GM21367 (cell line): ENCODE results near the gene GRID2.

Experiments
- ATAC-seq: cut with Tn5 transposase; IDR thresholded peaks from one replicate; pipeline ENCODE4 v1.9.1; 2021; ENCODE audit not compliant: unreplicated experiment

The GRID2 gene

DNA sequence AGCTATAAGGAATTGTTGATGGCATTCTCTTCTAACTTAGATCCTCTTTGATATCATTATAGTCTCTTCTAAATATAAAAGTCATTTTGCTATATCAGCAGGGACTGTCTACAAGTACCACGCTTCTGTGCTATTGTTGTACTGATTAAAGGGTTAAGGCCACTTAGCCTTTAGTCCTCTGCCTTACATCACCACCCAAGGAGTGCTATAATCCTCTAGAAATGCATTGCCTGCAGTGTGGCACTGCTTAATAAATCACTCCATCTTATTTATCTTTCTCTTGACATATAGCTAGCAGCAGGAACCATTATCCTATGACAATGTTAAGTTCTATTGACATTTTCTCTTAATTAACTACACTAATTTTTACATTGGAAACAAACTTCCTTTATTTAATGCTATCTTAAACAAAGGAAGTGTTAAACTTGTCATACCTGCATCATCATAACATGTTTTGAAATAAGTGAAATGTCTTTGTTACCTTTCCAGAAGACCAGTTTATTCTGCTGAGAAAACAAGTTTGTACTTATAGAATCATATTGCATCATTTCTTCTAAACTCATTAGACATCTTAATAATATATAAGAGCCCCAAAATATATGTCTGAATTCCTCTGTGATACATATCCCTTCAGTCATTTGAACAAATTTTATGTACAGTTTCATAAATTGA is 1163.9 kb downstream of the GRID2 start:
- no peak for ATAC-seq

DNA sequence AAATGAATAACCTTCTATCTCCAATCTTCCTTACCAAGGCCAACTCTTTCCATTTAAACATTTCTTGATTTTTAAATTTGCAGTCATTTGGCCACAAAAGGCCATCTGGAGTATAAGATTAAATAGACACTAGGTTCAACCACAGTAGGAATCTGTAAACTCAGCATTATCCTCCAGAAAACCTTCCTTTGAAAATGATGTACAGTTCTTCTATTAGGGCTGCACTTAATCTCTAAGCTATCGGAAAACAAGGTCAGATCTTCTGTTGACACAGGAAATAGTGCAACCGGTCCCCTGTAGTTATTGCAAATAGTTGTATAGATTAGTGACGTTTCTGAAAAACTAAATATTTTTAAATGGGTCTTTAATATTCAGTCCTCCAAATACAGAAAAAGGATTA is 1165.8 kb downstream of the GRID2 start:
- no peak for ATAC-seq

DNA sequence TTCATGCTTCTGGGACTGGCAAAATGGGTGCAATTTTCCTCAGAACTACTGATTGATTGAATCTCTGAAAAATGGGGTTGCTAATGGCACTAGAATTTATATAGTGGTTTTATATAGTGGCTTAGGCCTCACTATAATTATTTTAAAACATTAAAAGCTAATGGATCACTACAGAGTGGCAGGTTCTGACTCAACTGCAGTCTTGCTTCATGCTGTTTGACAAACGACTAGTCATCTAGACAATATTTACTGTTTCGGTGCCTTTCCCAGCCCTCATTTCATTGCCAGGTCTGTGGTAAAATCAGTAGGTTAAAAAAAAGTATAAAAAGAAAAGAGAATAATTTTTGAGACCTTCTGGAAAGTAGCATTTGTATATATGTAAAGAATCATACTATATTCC is 1172.0 kb downstream of the GRID2 start:
- ATAC-seq, result no peak

DNA sequence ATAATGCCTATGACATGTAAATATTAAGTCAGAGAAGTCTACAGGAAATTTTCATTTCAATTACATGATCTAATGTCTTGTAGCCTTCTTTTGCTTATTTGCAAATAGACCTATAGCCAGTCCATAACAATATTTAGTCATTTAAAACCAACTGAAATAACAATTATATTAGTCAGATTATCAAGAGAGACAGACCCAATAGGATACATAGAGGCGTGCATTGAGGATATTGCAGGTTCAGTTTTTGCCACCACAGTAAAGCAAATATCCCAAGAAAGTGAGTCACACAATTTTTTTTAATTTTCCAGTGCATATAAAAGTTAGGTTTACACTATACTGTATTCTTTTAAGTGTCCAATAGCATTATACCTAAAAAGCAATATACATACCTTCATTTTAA is 1175.0 kb downstream of the GRID2 start:
- ATAC-seq, result no peak

DNA sequence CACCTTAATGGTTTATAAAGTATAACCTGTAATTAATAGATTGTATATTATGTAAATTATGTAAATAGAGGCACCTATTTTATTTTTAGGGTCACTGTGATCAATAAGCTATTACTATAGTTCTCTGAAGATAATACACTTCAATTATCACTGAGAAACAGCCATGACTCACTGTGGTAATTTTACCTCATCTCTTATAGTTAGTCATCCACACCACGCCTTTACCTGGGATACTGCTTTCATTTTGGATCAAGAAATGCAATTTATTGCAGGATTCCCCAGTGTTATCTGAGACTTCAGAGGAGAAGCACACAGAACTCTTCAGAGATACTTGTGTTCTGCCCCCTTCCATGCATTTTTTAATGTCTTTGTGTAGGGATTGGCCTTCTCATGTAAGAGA is 1176.7 kb downstream of the GRID2 start:
- ATAC-seq, result no peak

DNA sequence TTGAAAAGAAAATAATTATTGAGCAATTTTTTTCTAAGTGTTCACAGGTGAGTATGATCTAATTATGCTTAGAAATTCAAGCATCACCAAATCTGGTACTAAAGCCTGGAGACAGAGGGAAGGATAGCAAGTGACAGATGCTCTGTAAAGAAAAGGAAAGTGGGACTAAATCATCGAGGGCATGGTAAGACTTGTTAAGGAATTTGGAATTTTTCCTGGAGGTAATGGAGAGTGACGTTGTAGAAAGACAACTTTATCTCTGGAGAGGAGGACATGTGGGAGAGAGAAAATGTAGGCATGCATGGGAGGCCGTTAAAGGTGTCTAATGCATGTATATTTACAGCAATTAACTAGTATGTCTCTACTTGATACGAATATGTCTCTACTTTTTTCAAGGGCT is 1191.6 kb downstream of the GRID2 start:
- no peak for ATAC-seq

DNA sequence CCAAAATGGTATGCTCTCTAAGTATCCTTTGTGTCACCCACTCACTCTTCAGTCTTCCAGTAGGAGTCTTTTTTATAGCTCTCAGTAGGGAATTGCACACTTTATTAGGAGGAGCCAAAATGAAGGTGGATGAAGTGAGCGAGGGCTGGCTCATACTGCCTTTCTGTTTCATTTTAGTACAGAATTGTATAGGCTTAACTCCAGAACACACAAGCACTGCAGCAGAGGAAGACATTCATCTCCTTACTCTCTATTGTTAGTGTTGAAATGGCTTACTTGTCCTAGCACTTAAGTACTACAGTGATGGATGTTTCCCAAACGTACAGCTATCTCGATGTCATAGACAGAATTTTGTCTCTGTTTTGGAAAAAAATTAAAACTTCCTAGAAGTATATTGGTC is 1197.5 kb downstream of the GRID2 start:
- no peak for ATAC-seq

DNA sequence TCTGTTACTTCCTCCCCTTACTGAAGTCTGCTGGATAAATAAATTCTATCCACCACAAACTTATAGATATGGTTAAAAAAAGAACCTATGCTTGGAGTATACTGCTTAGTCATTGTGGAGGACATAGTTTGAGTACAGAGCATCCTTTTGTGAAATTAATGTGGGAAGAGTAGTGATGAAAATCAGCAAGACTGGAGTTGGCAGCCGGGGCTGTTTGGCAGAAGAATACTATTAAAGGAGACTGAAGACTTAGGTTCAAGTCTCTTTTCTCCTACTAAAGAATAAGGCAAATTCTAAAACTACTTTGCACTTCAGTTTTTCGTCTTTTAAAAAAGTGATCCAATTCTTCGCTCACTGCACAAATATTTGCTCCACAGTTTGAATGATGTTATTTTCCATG is 1198.2 kb downstream of the GRID2 start:
- ATAC-seq, result no peak

DNA sequence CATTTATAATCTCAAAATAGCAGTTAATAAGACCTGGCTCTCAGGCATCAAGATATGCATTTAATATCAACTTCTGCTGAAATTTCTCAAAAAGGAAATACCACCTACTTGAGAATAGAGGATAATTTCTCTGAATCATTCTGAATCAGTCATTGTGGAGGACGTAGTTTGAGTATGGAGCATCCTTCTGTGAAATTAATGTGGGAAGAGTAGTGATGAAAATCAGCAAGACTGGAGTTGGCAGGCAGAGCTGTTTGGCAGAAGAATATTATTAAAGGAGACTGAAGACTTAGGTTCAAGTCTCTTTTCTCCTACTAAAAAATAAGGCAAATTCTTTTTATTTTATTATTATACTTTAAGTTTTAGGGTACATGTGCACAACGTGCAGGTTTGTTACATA is 1199.2 kb downstream of the GRID2 start:
- no peak for ATAC-seq

DNA sequence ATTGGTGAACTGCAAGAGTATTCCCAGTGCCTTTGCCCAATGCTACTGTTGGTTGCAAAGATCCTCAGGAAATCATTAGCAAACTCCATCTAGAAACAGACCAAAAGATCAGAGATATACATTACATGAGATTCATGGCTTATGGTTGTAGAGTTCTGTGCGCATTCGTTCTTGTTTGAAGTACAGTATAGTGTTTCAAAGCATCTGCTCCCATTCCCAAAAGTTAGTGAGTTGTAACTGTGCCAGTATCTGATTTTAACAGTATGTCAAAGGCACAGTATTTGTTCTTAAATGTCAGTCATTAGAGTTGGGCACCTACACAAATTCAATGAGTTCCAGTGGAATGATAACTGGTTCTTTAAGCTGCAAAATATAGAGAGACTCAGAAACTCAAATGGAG is 1210.1 kb downstream of the GRID2 start:
- no peak for ATAC-seq

DNA sequence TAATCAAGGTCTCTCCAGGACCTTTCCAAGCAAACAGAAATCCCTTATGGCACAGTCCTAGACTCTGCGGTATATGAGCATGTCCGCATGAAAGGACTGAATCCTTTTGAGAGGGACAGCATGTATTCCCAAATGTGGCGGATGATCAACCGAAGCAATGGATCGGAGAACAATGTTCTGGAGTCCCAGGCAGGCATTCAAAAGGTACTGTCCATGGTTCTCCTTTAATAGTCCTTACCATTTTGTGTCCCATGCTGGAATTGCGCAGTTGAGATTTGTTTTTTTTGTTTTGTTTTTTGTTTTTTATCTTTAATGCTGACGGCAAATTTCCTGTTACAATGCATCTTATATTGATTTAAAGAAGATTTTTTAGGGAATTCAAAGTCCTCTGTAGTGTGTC is 1211.4 kb downstream of the GRID2 start:
- ATAC-seq, result no peak

DNA sequence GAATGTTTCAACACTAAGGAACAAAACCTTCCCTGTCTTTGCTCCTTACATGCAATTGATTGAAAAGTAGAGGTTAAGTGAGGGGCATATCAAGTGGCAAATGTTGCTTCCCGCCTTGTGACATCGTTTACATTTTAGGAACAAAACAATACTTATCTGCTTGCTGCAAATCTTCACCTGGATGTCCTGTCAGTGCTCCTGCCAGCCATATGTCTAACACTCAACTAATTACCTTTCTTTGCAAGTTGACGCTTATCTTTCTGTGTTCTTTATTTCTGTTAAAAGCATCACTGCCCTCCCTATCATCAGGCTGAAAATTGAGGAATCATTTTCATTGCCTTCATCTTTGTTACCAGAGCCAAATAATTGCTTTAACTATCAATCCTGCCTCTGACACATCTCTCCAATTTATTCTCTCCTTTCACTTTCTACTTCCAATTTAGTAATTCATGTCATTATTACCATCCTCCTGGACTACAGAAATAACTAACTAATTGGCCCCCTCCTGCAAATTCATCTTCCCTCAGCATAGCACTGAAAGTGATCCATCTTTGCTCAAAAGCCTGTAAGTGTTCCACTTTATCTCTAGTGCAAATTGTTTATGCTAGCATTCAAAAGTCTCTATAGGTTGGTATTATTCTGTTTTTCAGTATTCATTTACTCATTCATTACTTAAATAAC is 1226.1 kb downstream of the GRID2 start:
- ATAC-seq, result no peak

DNA sequence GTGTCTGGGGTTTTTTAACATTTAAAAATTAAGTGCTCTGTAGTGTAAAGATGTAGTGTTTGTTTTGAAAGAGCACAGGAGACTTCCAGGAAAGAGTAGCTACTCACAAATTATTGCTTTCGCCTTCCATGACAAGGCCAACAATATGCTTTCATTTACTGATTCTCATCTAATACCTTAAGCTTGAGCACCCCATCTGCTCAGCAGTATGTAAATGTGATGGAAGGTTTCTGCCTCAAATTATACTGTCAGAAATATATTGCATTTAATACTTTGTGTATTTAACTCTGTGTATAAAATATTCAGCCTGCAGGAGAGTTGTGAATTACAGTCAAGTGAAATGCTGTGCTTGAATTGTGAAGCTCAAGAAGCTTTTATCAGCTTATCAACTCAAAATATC is 1228.5 kb downstream of the GRID2 start:
- ATAC-seq, result no peak

DNA sequence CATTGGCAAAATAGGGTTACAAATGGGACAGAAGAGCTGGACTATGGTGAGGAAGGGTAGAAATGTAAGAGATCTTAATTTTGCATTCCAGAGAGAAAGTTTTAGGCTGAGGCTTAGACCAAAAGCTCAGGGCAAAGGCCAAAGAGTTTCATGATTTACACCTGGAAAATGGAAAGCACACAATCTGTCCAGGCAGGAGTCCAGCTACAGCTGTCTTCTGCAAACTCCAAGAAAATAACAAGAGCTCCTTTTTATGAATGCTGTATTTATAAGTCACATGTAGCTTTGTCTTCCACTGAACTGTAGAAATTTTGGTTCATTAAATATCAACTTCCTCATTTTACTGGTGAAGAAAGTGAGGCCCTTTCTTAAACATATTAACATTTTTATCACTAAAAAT is 1236.8 kb downstream of the GRID2 start:
- ATAC-seq, result no peak

DNA sequence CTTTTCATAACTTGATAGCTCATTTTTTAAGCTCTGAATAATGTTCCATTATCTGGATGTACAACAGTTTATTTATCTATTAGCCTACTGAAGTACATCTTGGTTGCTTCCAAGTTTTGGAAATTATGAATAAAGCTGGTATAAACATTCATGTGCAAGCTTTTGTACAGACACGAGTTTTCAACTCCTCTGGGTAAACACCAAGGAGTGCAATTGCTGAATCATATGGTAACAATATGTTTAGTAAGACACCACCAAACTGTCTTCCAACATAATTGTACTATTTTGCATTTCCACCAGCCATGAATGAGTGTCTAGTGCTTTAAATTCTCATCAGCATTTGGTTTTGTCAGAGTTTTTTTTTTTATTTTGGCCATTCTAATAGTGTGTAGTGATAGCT is 1258.1 kb downstream of the GRID2 start:
- ATAC-seq, result no peak

DNA sequence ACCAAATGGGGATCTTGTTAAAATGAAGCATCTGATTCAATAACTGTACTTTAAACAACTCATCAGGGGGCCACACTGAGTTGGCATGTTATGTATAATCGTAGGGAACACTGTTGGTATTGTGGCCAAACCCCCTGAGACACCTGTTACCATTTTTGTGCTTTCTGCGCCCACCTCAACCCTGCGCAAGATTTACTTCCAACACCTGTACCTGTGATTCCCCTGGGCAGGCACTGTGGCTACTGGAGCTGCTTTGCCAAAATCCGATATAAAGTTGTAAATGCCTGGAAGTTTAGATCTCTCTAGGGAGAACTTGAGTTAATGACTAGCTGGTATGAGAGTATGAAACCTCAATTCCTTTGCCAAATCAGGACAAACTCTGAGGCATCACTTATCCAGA is 1265.0 kb downstream of the GRID2 start:
- no peak for ATAC-seq

DNA sequence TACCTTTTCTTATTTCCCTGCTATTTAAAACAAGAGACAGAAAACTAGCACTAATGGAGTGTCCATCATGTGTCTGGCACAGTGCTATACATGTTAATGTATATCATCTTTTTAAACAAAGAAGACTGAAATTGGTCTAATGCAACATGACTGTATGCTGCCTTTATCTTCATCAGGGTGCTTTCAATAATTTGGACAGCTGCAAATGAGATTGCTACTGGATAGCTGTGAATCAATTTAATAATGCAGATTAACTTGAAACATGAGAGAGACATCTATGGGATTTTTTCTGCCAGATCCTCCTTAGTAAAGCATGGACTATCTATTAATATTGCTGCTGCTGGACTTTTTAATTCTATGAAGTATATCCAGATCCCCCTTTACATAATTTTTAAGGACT is 1269.5 kb downstream of the GRID2 start:
- no peak for ATAC-seq

DNA sequence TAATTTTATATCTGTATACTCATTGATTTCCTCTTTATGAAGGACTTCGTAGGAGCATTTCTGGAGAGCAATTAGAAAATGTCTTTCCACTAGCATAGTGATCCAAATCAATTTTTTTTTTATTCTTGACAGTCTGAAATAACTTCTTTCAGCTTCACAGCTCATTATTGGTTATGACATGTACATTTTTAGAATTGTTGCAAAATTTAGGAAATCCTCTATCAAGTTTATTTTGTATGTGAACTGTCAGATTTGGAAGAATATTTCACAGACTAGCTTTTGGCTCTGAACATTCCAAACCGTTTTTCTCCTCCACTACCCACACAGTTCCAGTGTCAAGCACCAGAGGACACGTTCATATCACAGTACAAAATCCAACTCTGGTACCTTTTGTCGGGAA is 1275.2 kb downstream of the GRID2 start:
- no peak for ATAC-seq

DNA sequence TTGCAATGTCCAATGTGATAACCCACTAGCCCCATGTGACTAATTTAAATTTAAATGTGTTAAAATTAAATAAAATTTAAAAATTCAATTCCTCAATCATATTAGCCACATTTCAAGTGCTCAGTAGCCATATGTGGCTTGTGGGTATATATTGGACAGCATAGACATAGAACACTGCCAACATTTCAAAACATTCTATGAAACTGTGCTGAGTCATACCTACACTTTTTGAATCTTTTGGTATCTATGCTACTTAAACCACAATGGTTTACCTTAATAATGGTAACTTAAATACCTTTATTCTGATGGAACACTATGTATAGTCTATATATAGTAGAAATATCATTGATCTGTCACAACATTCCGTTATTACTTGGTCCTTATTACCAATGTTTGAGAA is 1301.4 kb downstream of the GRID2 start:
- ATAC-seq, result no peak

DNA sequence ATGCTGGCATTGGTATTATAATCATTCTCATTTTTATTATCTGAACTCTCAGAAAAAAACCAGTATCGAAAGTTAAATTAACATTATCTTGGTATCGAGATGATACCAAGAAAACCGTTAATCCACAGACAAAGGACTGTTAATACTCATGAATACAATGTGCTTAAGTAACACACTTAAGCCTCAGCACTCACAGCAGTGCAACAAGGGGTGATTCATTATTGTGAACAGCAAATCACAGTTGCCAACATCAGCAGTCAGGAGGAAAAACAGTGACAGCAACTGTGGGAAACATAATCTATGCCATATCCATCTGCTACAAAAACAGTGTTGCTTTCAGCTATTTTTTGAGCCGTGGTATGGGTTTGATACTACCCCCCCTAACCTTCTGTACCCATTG is 1313.8 kb downstream of the GRID2 start:
- ATAC-seq, result no peak

DNA sequence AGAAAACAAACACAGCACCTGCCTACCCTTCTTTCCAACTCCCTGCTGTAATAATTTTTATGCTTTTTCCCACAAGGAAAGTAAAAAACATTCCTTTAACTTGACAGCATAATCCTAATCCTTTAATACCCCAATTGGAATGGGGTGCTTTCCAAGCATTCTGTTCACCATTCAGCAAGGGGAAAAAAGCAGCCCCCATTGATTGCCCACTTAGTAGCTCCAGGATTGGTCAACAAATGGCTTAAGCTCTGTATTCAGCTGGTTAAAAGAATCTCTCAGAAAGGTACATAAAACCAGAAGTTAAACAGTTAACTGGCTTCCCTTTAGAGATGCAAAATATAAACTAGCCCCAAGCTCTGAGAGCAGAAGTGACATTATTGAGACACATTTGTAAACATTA is 1330.0 kb downstream of the GRID2 start:
- no peak for ATAC-seq

DNA sequence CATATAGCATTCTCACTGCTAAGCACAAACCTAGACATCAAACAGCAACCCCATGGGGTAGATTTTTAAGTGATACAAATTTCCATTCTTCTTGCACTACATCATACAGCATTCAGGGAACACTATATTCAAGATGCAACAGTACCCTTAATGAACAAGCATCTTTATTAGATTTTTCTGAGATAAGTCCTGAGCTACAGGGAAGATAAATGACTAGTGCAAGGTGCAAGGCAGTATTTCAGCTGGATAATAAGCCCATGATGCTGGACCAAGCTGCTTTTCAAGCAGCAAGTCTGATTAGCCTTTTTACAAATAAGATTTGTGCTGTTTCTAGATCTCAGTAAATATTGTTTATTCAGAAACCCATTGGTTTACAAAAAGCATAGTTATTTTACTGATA is 1332.2 kb downstream of the GRID2 start:
- ATAC-seq, result no peak

DNA sequence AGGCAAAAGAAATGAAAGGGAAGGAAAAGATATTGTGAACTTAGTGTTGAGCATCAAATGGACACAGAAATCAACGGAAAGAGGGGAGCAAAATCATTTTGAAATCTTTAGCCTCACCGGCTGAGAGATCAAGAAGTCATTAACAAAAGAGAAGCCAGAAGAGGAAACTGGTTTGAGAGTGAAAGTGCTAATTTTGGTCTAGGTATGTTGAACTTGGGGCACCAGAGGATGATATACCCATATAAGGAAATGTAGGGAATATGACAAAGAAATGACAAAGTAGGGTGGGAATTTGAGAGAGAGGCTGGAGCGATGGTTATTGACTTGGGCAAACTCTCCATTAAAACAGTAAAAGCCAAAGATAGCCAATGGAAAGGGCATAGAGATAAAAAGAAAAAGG is 1341.4 kb downstream of the GRID2 start:
- ATAC-seq, result no peak
